ENCODE results near the gene NEO1.

NEO1 gene

DNA sequence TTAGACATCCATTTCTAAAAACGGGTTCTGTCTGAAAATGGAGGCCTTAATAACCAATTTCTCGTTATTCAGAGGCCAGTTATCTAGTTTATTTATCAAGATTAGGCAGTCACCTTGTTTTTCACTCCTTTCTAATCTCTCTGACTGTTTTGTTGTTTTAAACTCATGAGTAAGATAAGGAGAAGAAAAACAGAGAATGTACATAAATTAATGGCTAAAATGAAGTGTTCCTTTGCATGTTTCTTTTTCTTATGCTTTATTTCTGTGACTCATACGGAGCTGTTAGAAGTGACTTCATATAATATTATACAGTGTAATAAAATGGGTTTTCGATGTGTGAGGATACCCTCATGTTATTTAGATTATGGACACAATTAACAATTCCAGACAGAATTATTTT is 22.0 kb downstream of the NEO1 start:
- Mint-ChIP-seq H3K9me3 (no peaks in the 10 kb centered on the region), H3K4me3 (no peak overlapping the region), H3K27ac (no peak overlapping the region), H3K27me3 (no peaks in the 10 kb centered on the region), H3K4me1 (ENCODE audit: low read depth in 2 of 2) (peaks cover 1 to 3% of the 10 kb centered on the region in 2 donors), H3K36me3 (ENCODE audit: insufficient read depth) (no peaks in the 10 kb centered on the region)
- ATAC-seq (replicated peaks) (no peak), DNase-seq (no peak)

DNA sequence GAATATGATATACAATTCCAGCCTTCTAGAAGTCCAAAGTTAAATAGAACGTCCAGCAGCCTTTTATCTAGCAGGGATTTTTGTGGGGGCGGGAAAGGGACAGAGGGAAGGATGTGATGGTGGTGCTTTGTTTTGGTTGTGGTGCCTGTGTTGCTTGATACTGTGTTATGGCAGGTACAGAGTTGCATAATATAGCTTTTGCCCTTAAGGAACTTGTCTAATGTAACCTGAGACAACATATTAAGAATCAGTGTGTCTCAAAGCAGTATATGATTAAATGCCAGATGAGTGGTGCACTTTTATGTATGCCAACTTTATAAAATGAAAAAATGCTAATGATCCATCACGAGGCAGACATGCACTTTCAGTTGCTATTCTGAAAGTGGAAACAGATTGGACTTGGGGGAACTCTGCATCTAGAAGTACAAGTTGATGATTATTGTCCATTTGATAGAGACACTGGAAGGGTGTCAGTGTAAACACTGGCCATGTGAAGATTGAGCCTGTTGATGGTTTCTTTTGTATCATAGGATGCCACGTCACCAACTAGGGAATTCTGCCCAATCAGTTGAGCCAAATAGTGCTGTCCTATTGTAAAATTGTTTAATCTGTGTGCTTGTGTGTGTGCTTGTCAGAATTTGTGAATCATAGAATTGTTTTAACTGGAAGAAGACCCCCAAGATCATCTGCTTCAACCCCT is 23.0 kb downstream of the NEO1 start:
- Mint-ChIP-seq H3K27ac (no peak overlapping the region), H3K27me3 (no peaks in the 10 kb centered on the region), H3K36me3 (ENCODE audit: insufficient read depth) (no peaks in the 10 kb centered on the region), H3K4me3 (no peak overlapping the region), H3K4me1 (ENCODE audit: low read depth in 2 of 2) (peaks cover 1 to 3% of the 10 kb centered on the region in 2 donors), H3K9me3 (no peaks in the 10 kb centered on the region)
- no peak for ATAC-seq (replicated peaks)
- DNase-seq: no peak

DNA sequence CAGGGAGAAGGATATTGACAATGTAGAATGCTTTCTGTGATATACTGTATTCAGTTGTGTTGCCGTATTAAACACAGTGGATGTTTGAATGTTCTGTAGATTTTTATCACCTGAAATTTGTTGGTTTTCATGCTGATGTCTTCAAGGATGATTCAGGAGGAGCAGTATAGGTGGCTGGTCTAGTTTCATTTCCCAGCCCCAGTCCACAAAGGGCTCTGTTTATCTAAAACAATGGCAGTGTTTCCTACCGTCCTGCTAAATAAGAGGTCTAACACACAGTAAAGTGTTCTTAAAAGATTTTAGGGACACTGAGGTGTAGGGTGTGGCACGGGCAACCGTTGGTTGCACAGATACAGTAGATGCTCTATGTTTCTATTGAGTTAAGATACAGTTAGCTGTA is 26.0 kb downstream of the NEO1 start:
- Mint-ChIP-seq H3K27ac (no peak overlapping the region), H3K36me3 (ENCODE audit: insufficient read depth) (no peaks in the 10 kb centered on the region), H3K4me3 (no peak overlapping the region), H3K4me1 (ENCODE audit: low read depth in 2 of 2) (peaks cover 1 to 3% of the 10 kb centered on the region in 2 donors), H3K9me3 (no peaks in the 10 kb centered on the region), H3K27me3 (no peaks in the 10 kb centered on the region)
- DNase-seq (no peak), ATAC-seq (replicated peaks) (no peak)

DNA sequence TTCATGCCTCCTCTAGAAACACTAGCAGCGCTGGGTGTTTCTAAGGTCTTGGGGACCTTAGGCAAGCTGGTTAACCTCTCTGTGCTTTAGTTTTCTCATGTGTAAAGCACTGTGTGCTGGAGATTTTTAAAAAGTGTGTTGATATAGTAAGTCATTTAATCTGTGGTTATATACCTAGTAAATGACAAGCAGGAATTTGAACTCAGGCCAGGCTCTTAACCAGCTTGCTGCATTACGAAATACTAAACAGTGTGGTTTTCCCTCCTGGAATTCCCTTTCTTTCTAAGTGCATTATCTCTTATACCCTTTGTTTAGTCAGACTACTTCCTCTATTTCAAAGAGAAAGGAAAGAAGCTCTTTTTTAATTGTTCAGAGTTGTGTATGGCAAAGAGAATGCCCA is 26.5 kb downstream of the NEO1 start:
- Mint-ChIP-seq H3K4me3 (no peak overlapping the region), H3K27me3 (no peaks in the 10 kb centered on the region), H3K27ac (no peak overlapping the region), H3K9me3 (no peaks in the 10 kb centered on the region), H3K4me1 (ENCODE audit: low read depth in 2 of 2) (peaks cover 1 to 3% of the 10 kb centered on the region in 2 donors), H3K36me3 (ENCODE audit: insufficient read depth) (no peaks in the 10 kb centered on the region)
- ATAC-seq (replicated peaks) (no peak), DNase-seq (no peak)

DNA sequence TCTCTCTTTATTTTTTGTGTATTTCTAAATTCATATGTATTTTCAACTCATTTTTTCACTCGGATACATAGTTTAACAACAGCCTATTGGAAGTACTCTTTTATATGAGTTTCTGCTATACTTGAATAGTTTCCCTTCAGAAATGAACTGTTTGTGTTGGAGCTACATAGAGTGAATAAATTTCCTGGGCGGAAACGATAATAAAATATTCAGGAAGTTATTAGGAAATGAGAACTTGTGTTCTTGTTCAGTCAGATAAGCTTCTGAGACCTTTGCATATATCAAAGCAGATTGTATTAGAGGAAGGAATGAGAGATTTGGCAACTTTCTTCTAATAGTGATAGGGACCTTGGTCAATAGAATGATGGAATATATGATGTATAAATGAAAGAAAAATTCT is 27.3 kb downstream of the NEO1 start:
- Mint-ChIP-seq H3K9me3 (no peaks in the 10 kb centered on the region), H3K27ac (no peak overlapping the region), H3K27me3 (no peaks in the 10 kb centered on the region), H3K36me3 (ENCODE audit: insufficient read depth) (no peaks in the 10 kb centered on the region), H3K4me3 (no peak overlapping the region), H3K4me1 (ENCODE audit: low read depth in 2 of 2) (peaks cover 1 to 3% of the 10 kb centered on the region in 2 donors)
- DNase-seq: no peak
- ATAC-seq (replicated peaks): no peak

DNA sequence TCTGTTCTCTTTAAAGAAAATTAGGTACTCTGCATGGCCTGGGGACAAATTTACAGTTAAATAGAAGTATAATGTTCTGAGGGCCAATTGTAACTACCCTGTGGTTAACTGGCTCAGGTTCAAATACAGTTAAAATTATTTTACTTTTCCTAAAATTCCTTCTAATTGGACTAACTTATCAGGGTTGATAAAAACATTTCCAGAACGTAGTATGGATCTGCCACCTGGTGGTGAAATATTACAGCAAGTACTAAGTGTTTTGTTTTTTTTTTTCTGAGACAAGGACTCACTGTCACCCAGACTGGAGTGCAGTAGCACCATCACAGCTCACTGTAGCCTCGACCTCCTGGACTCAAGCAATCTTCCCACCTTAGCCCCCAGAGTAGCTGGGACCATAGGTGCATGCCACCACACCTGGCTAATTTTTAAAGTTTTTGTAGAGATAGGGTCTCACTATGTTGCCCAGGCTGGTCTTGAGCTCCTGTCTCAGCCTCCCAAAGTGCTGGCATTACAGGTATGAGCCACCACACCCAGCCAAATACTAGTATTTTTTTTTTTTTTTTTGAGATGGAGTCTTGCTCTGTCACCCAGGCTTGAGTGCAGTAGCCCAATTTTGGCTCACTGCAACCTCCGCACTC is 29.2 kb downstream of the NEO1 start:
- peak; percentile 50 for ATAC-seq (replicated peaks)
- Mint-ChIP-seq H3K4me1 (ENCODE audit: low read depth in 2 of 2) (peaks cover 1 to 3% of the 10 kb centered on the region in 2 donors), H3K9me3 (no peaks in the 10 kb centered on the region), H3K36me3 (ENCODE audit: insufficient read depth) (no peaks in the 10 kb centered on the region), H3K4me3 (no peak overlapping the region), H3K27me3 (no peaks in the 10 kb centered on the region), H3K27ac (no peak overlapping the region)
- peak; percentile 3 to 21 (median 3) for DNase-seq

DNA sequence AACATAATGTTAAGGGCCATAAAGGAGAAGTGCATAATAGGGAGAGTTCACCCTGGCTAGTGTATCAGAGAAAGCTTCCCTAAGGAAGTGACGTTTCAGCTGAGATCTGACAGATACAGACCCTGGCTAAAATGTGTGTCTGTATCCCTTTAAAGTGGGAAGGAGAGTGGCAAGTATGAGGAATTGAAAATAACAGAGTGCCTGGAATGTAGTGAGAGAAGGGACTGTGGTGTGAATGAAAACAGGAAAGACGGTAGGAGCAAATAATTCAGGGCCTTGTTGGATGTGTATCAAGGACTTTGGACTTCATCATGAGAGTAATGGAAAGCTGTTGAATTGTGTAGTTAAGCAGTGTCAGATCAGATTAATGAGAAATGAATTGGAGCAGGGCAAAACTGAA is 30.5 kb downstream of the NEO1 start:
- Mint-ChIP-seq H3K4me3 (no peak overlapping the region), H3K27me3 (no peaks in the 10 kb centered on the region)
- no peak for ATAC-seq (replicated peaks)

DNA sequence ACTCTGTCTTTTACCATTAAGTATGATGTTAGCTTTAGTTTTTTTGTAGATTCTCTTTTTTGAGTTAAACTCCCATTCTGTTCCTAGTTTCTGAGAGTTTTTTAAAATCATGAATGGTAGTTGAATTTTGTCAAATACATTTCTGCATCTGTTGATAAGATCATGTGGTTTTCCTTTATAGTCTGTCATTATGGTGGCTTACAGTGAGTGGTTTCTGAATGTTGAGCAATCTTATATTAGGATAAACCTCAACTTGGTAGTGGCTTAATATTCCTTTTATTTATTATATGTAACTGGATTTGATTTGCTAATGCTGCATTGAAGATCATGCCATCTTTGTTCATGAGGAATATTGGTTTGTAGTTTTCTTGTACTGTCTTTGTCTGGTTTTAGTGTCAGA is 34.8 kb downstream of the NEO1 start:
- Mint-ChIP-seq H3K4me3 (no peak overlapping the region), H3K27me3 (peaks cover 0 to 10% of the 10 kb centered on the region in 2 donors), H3K36me3 (ENCODE audit: insufficient read depth) (no peaks in the 10 kb centered on the region), H3K4me1 (ENCODE audit: low read depth in 2 of 2) (peaks cover 7% of the 10 kb centered on the region in 2 donors), H3K9me3 (no peaks in the 10 kb centered on the region), H3K27ac (no peak overlapping the region)
- ATAC-seq (replicated peaks) (peak; percentile 36), DNase-seq (no peak)

More for the DNA sequence above, 30.5 kb downstream of the NEO1 start:
- no peaks in the 10 kb centered on the region for H3K9me3 Mint-ChIP-seq
- H3K27ac Mint-ChIP-seq: no peak overlapping the region
- H3K4me1 Mint-ChIP-seq (ENCODE audit: low read depth in 2 of 2): peaks cover 8 to 10% of the 10 kb centered on the region in 2 donors
- no peak for DNase-seq
- H3K36me3 Mint-ChIP-seq (ENCODE audit: insufficient read depth): no peaks in the 10 kb centered on the region

DNA sequence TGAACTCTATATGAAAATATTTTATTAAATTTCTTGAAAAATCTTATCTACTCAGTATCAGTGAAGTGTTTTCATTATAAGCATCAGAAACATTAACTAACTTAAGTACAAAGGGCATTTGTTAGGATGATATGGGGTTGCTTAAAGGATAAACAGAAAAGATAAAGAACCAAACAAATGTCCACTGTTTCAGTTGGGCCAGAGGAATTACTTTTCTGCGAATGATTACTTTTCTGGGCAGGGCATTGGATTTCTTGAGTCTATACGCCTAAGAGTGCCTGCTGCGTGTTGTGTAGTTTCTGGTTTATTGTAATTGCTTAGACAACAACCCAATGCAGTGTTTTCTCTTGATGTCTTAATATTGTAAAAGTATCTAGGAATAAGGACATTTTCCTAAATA is 52.8 kb downstream of the NEO1 start:
- Mint-ChIP-seq H3K9me3 (no peaks in the 10 kb centered on the region), H3K4me3 (no peak overlapping the region), H3K27me3 (no peaks in the 10 kb centered on the region), H3K36me3 (ENCODE audit: insufficient read depth) (no peaks in the 10 kb centered on the region), H3K4me1 (ENCODE audit: low read depth in 2 of 2) (no peaks in the 10 kb centered on the region), H3K27ac (no peak overlapping the region)
- no peak for ATAC-seq (replicated peaks)
- no peak for DNase-seq

DNA sequence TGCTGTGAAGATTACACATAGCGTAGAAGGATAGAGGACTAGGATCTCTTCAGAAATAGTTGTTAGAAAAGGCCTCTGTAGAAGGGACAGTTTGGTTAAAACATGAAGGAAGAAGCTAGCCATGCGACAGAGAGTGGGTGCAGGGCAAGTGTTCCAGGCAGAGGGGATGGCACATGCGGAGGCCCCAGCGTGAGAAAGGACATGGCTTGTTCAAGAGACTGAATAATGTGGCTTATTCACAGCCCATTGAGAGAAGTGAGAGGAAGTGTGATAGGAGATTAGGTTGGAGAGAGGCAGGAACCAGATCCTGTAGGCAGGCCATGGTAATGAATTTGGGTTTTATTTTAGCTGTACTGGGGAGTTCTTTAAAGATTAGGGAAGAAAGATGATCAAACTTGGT is 56.4 kb downstream of the NEO1 start:
- DNase-seq (no peak), ATAC-seq (replicated peaks) (no peak)
- no peaks in the 10 kb centered on the region for H3K9me3 Mint-ChIP-seq
- H3K27ac Mint-ChIP-seq: no peak overlapping the region
- H3K4me1 Mint-ChIP-seq (ENCODE audit: low read depth in 2 of 2): peaks cover 2 to 3% of the 10 kb centered on the region in 2 donors
- H3K27me3 Mint-ChIP-seq: no peaks in the 10 kb centered on the region
- H3K4me3 Mint-ChIP-seq: no peak overlapping the region
- no peaks in the 10 kb centered on the region for H3K36me3 Mint-ChIP-seq (ENCODE audit: insufficient read depth)

DNA sequence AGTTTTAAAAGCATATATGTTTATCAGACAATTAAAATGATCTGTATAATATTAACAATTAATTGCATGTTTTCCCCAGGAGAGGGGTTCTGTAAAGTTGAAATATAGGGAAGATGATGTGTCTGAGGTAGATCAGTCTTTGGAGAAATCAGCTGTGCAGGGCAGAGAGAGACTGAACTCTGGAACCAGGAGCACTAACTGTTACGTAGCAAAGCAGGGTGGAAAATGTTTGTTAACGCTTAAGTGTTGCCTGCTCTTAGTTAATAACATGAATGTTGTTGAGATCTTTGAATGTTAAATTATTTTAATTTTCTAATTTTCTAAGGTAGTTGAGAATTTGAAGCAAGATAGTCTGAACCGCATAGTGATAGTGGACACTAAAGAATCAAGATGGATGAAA is 57.5 kb downstream of the NEO1 start:
- no peaks in the 10 kb centered on the region for H3K27me3 Mint-ChIP-seq
- H3K4me1 Mint-ChIP-seq (ENCODE audit: low read depth in 2 of 2): peaks cover 2 to 3% of the 10 kb centered on the region in 2 donors
- H3K9me3 Mint-ChIP-seq: no peaks in the 10 kb centered on the region
- no peak overlapping the region for H3K27ac Mint-ChIP-seq
- ATAC-seq (replicated peaks): no peak
- DNase-seq: no peak
- H3K36me3 Mint-ChIP-seq (ENCODE audit: insufficient read depth): no peaks in the 10 kb centered on the region
- H3K4me3 Mint-ChIP-seq: no peak overlapping the region

DNA sequence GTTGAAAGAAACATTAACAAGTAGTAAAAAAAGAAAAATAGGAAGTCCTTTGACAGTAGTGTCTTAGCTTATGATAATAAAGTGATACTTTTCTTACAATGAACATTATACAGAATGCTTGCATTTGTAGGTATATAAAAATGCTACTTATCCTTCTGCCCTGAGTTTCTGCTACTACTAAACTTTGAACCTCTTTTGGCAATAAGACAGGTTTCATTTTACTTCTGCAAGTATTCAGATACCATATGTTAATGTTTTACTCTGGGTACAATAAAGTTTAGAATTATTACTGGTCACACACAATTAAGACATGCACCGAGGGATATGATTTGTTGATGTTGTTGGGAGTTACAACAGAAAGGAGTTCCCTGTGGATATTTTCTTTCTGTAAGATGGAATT is 57.9 kb downstream of the NEO1 start:
- ATAC-seq (replicated peaks) (no peak), DNase-seq (no peak)
- no peaks in the 10 kb centered on the region for H3K27me3 Mint-ChIP-seq
- no peaks in the 10 kb centered on the region for H3K36me3 Mint-ChIP-seq (ENCODE audit: insufficient read depth)
- H3K4me1 Mint-ChIP-seq (ENCODE audit: low read depth in 2 of 2): peaks cover 2 to 3% of the 10 kb centered on the region in 2 donors
- no peak overlapping the region for H3K4me3 Mint-ChIP-seq
- H3K27ac Mint-ChIP-seq: no peak overlapping the region
- H3K9me3 Mint-ChIP-seq: no peaks in the 10 kb centered on the region

DNA sequence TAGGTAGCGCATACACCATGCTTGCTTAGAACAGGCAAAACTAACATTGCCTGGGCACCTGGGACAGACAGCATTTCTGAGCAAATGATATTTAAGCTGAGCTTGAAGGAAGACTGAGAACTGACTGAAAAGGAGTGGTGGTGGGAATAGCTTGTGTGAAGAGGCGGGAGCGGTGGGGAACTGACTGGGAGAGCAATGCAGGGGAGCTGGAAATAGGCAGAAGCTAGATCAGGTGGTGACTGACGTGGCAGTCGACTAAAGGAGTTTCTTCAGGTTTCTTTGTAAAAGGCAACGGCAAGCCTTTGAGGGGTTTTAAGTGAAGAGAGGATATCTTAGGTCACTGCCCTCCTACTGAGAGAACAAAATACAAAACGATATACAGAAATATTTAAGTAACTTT is 61.8 kb downstream of the NEO1 start:
- Mint-ChIP-seq H3K36me3 (ENCODE audit: insufficient read depth) (no peaks in the 10 kb centered on the region), H3K9me3 (no peaks in the 10 kb centered on the region), H3K27me3 (no peaks in the 10 kb centered on the region), H3K4me1 (ENCODE audit: low read depth in 2 of 2) (peaks cover 2 to 3% of the 10 kb centered on the region in 2 donors), H3K4me3 (no peak overlapping the region), H3K27ac (no peak overlapping the region)
- ATAC-seq (replicated peaks) (no peak), DNase-seq (no peak)

DNA sequence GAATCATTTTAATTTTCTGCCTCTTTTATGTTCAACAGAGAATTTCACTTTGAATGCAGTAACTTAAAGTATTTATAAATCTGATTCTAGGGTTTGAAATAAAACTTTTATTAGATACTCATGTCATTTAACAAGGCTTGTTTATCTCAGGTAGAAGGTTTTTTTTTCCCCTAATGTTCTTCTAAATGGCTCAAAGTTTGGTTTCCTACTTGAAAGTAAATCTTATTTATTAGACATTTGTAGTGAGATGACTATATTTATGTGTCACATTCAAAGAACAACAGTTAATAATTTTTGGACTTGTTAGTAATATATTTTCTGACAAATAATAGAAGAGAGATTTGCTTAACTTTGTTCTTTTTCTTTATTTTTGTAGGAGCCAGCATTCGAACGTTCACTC is 63.9 kb downstream of the NEO1 start:
- Mint-ChIP-seq H3K9me3 (no peaks in the 10 kb centered on the region), H3K36me3 (ENCODE audit: insufficient read depth) (no peaks in the 10 kb centered on the region), H3K4me3 (no peak overlapping the region), H3K27me3 (no peaks in the 10 kb centered on the region), H3K27ac (no peak overlapping the region), H3K4me1 (ENCODE audit: low read depth in 2 of 2) (peaks cover 2 to 3% of the 10 kb centered on the region in 2 donors)
- no peak for ATAC-seq (replicated peaks)
- DNase-seq: no peak
